Endothelial cell of umbilical vein (primary cell): ENCODE measurements around the gene PEX5L. TPM values are rescaled to one million over a fixed set of nuclear protein-coding genes. Genes with fewer than 3 reads are reported as not detected.

Experiments
- BruUV-seq: library from RNA; stranded (reverse); fragments of 400-500 nt; replicated peaks from 2 replicates; lab custom pipeline; 2021; lab: Mats Ljungman, UMichigan
- CTCF ChIA-PET: fragments of 300-600, 350-600 bp; sonication (Branson Sonifier 250); formaldehyde crosslinking; loops from one replicate; lab custom pipeline; 2021; ENCODE audit warnings: antibody characterized with exemption, inconsistent platforms; lab: Charles Lee
- POLR2A ChIA-PET: fragments of 300-600, 350-600 bp; sonication (Branson Sonifier 250); formaldehyde crosslinking; loops from one replicate; lab custom pipeline; 2021; ENCODE audit warnings: antibody characterized with exemption, inconsistent platforms; lab: Charles Lee
- DNase-seq: peaks from one replicate; pipeline ENCODE4 v3.0.0-alpha.2; 2011; ENCODE audit warnings: low read depth, low spot score
- FAIRE-seq: peaks from 2 replicates; lab custom pipeline; 2011; peaks lifted over from hg19 to GRCh38; lab: Jason Lieb, UNC
- H2AFZ ChIP-seq: 2 replicates; pipeline ENCODE4 v1.6.0; 2012; ENCODE audit warnings: low read depth, low read length, control low read depth, inconsistent platforms
- H3K27ac ChIP-seq: 2 replicates; pipeline ENCODE4 v1.5.1; 2011; ENCODE audit warnings: low read depth, mild to moderate bottlenecking, control low read depth, low read length, moderate library complexity; ENCODE audit not compliant: insufficient read depth
- H3K27me3 ChIP-seq, 2 experiments: 2 replicates each; pipeline versions ENCODE4 v1.6.0 to v1.6.1; 2011; ENCODE audit warnings: low read length in 2 of 2, mixed read lengths in 1 of 2; ENCODE audit not compliant: control insufficient read depth in 2 of 2, insufficient read depth in 2 of 2
- H3K36me3 ChIP-seq, 2 experiments: 2 replicates in 1 of 2; 3 replicates in 1 of 2; pipeline ENCODE4 v1.5.1; 2011; ENCODE audit warnings: low read length in 2 of 2, mild to moderate bottlenecking in 1 of 2, moderate library complexity in 1 of 2; ENCODE audit not compliant: control insufficient read depth in 2 of 2, insufficient read depth in 2 of 2; ENCODE audit errors: extremely low read depth in 1 of 2
- H3K4me1 ChIP-seq: 3 replicates; pipeline ENCODE4 v1.5.1; 2011; ENCODE audit warnings: mild to moderate bottlenecking, low read length; ENCODE audit not compliant: control insufficient read depth, insufficient read depth; ENCODE audit errors: extremely low read depth
- H3K4me2 ChIP-seq: 2 replicates; pipeline ENCODE4 v1.6.1; 2011; ENCODE audit warnings: low read length, control low read depth, mixed read lengths; ENCODE audit not compliant: insufficient read depth
- H3K4me3 ChIP-seq, 3 experiments: fragments of 200-600 bp in 1 of 3; sonication (generic), shearing (Covaris generic) in 1 of 3; replicated peaks in 1 of 3; 2 replicates each; pipeline ENCODE4 v1.5.1; 2011 to 2016; ENCODE audit warnings: control low read depth in 3 of 3, low read length in 3 of 3, mild to moderate bottlenecking in 2 of 3, inconsistent platforms in 1 of 3, low read depth in 1 of 3, moderate library complexity in 1 of 3; ENCODE audit not compliant: insufficient read depth in 1 of 3
- H3K79me2 ChIP-seq: 2 replicates; pipeline ENCODE4 v1.6.0; 2012; ENCODE audit warnings: low read length, inconsistent platforms; ENCODE audit not compliant: control insufficient read depth, insufficient read depth
- H3K9ac ChIP-seq: replicated peaks from 2 replicates; pipeline ENCODE3; 2011; ENCODE audit warnings: low read length, control low read depth; ENCODE audit not compliant: insufficient read depth; ENCODE audit errors: extremely low read depth
- H3K9me1 ChIP-seq: replicated peaks from 3 replicates; pipeline ENCODE4 v1.6.0; 2011; ENCODE audit warnings: mild to moderate bottlenecking, low read length; ENCODE audit not compliant: control insufficient read depth, insufficient read depth; ENCODE audit errors: extremely low read depth
- H3K9me3 ChIP-seq: replicated peaks from 2 replicates; pipeline ENCODE4 v1.5.1; 2012; ENCODE audit warnings: low read length, inconsistent platforms; ENCODE audit not compliant: control insufficient read depth, insufficient read depth
- H4K20me1 ChIP-seq: replicated peaks from 2 replicates; pipeline ENCODE3; 2011; ENCODE audit warnings: mild to moderate bottlenecking, low read length; ENCODE audit not compliant: control insufficient read depth, insufficient read depth; ENCODE audit errors: extremely low read depth
- EZH2 ChIP-seq: IDR thresholded peaks from 2 replicates; pipeline ENCODE4 v1.6.1; 2012; ENCODE audit warnings: borderline replicate concordance, low read depth, mild to moderate bottlenecking, moderate library complexity, low read length, inconsistent platforms; ENCODE audit not compliant: severe bottlenecking
- FOS ChIP-seq: IDR thresholded peaks from 2 replicates; pipeline ENCODE4 v1.6.1; 2011; ENCODE audit warnings: mild to moderate bottlenecking, low read length, moderate library complexity, borderline replicate concordance; ENCODE audit not compliant: insufficient read depth
- GATA2 ChIP-seq: IDR thresholded peaks from 2 replicates; pipeline ENCODE4 v1.7.0; 2011; ENCODE audit warnings: low read depth, mild to moderate bottlenecking, moderate library complexity, mixed read lengths, low read length; ENCODE audit not compliant: insufficient read length, insufficient read depth
- JUN ChIP-seq: IDR thresholded peaks from 2 replicates; pipeline ENCODE4 v1.6.1; 2011; ENCODE audit warnings: borderline replicate concordance, low read depth; ENCODE audit not compliant: insufficient read length, insufficient read depth
- MYC ChIP-seq: IDR thresholded peaks from one replicate; pipeline ENCODE4 v1.6.1; 2011; ENCODE audit warnings: mild to moderate bottlenecking, low read depth, low read length
- POLR2A ChIP-seq: IDR thresholded peaks from 2 replicates; pipeline ENCODE4 v1.6.1; 2012; ENCODE audit warnings: low read depth, mild to moderate bottlenecking, control low read depth, low read length
- POLR2AphosphoS5 ChIP-seq: IDR thresholded peaks from 2 replicates; pipeline ENCODE4 v1.6.1; 2012; ENCODE audit warnings: low read depth, mild to moderate bottlenecking, control low read depth, low read length, moderate library complexity; ENCODE audit not compliant: insufficient read depth
- dilution Hi-C: fragments of 300-500 bp; cut with MboI; formaldehyde crosslinking; loops from one replicate; pipeline ENCODE4 v1.15.0; 2019; ENCODE audit warnings: low sequenced_read_pairs; ENCODE audit not compliant: extremely low pct_ligation_motif_present
- intact Hi-C: fragments of 100-400 bp; cut with micrococcal nuclease; formaldehyde crosslinking; loops from one replicate; pipeline ENCODE4 v1.10.0; 2022
- polyA plus RNA-seq, 4 experiments: library from polyadenylated mRNA; depleted of rRNA in 3 of 4; stranded (reverse) in 3 of 4; unstranded in 1 of 4; fragments of >200 nt; gene quantifications; 2 replicates each; pipeline versions ENCODE4 v1.2.1 to v1.2.3, GENCODE V29; 2011 to 2012; ENCODE audit warnings: missing spikeins in 1 of 4
- total RNA-seq: library from RNA; stranded (reverse); gene quantifications from 2 replicates; pipeline ENCODE4 v1.2.3, GENCODE V29; 2021
- TF ChIP-seq, protein P1 (sequence below): IDR thresholded peaks from 2 replicates; pipeline ENCODE4 v1.6.1; 2011; ENCODE audit not compliant: insufficient read depth, insufficient read length
- TF ChIP-seq, protein P2 (sequence below), 2 donors: IDR thresholded peaks; 1 replicate in 1 of 2; 2 replicates in 1 of 2; pipeline ENCODE4 v1.5.1; 2011; ENCODE audit warnings: low read length in 2 of 2, mild to moderate bottlenecking in 2 of 2, moderate library complexity in 2 of 2, control low read depth in 1 of 2, inconsistent platforms in 1 of 2, low read depth in 1 of 2; ENCODE audit not compliant: insufficient read depth in 1 of 2; ENCODE audit errors: extremely low read depth in 1 of 2

The PEX5L gene
- total and polyA plus RNA-seq, 2 donors (not counting 3 experiments of a cell fraction or from before 2014, with no cell fraction given) = not detected

DNA sequence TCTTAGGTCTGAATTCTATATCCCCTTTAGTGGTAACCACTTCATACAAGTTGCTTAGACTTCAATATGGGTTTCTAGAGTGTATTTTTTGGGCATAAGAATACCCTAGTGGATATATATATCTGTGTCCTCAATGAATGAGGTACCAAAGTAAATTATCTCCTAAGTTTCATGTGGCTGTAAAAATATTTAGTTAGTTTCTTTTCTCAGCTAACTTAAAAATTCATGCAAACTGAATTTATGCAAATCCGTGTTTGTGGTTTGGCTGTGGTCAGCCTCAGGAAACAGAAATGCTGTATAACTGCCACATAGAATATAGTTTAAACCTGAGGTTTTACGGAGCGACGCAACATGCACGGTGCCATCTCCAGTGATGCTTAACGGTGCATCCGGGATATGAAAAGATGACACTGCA, 80.3 kb downstream of the PEX5L start:
- TF ChIP-seq EZH2 (no peak), FOS (no peak), JUN (no peak), POLR2AphosphoS5 (no peak), MYC (no peak), POLR2A (no peak), GATA2 (no peak)
- TF ChIP-seq, protein P1, sequence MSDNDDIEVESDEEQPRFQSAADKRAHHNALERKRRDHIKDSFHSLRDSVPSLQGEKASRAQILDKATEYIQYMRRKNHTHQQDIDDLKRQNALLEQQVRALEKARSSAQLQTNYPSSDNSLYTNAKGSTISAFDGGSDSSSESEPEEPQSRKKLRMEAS = no peak
- TF ChIP-seq, protein P2, sequence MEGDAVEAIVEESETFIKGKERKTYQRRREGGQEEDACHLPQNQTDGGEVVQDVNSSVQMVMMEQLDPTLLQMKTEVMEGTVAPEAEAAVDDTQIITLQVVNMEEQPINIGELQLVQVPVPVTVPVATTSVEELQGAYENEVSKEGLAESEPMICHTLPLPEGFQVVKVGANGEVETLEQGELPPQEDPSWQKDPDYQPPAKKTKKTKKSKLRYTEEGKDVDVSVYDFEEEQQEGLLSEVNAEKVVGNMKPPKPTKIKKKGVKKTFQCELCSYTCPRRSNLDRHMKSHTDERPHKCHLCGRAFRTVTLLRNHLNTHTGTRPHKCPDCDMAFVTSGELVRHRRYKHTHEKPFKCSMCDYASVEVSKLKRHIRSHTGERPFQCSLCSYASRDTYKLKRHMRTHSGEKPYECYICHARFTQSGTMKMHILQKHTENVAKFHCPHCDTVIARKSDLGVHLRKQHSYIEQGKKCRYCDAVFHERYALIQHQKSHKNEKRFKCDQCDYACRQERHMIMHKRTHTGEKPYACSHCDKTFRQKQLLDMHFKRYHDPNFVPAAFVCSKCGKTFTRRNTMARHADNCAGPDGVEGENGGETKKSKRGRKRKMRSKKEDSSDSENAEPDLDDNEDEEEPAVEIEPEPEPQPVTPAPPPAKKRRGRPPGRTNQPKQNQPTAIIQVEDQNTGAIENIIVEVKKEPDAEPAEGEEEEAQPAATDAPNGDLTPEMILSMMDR (IDR thresholded peaks at IDR 0.05; ENCODE audit: extremely low read depth in 1 of 2, insufficient read depth in 1 of 2, low read depth in 1 of 2, low read length in 2 of 2) = no peak
- H3K36me3 ChIP-seq = no peaks in the 10 kb centered on the region
- CTCF ChIA-PET = no interaction called here
- H3K4me2 ChIP-seq = no peak overlapping the region
- no peak overlapping the region for H3K4me3 ChIP-seq
- no peaks in the 10 kb centered on the region for H4K20me1 ChIP-seq
- no peaks in the 10 kb centered on the region for H3K79me2 ChIP-seq
- H2AFZ ChIP-seq = no peak overlapping the region
- H3K9ac ChIP-seq = no peak overlapping the region
- H3K27ac ChIP-seq = no peak overlapping the region
- POLR2A ChIA-PET = no interaction called here
- BruUV-seq = no TSS peak
- H3K27me3 ChIP-seq = no peaks in the 10 kb centered on the region
- dilution Hi-C loops (no loop called here), intact Hi-C loops (no loop called here)
- H3K4me1 ChIP-seq = no peaks in the 10 kb centered on the region
- no peak for DNase-seq
- no peak for FAIRE-seq
- no peaks in the 10 kb centered on the region for H3K9me1 ChIP-seq
- H3K9me3 ChIP-seq = no peaks in the 10 kb centered on the region
